Astrocyte of the hippocampus (primary cell): ENCODE data around the gene ASF1A.
"Not testable (repeated sequence)": the region's sequence is repeated elsewhere in the genome, so short reads cannot be mapped to it uniquely, and the experiment has no call there.

Experiments
- DNase-seq: peaks from one replicate; pipeline ENCODE4 v3.0.0; 2011; ENCODE audit warnings: low read depth, low spot score

ASF1A gene

DNA sequence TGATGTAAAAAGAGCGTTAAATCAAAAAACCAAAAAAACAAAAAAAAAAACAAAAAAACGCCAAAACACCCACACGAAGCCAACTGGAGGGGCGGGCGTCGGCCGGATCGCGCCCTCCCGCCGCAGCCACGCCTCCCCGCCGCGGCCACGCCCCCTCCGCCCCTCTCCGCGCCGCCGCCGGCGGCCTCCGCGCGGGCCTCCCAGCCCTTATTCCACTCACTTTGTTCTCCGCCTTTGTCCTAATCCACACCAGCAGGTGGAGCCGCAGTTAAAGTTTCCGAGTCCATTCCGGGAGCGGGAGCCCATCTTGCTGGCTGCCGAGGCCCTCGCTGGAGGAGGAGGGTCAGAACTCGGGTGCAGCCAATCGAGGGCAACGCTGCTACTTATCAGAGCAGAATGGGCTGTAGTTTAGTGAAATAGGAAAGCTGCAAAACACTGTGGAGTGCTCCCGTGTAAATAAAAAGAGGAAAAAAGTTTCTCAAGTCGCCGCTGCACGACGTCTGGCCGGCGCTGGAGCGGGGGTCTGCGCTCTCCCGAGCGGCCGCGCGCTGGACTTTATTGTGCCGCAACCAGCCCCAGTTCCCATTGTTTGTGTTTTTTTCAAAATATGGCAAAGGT, at the start of gene ASF1A:
ASF1A (plus strand) TSS at position 346 of the 618 bp plus-strand sequence; CDS start at position 608, 262 bp downstream.
- DNase-seq = peak; percentile 99

DNA sequence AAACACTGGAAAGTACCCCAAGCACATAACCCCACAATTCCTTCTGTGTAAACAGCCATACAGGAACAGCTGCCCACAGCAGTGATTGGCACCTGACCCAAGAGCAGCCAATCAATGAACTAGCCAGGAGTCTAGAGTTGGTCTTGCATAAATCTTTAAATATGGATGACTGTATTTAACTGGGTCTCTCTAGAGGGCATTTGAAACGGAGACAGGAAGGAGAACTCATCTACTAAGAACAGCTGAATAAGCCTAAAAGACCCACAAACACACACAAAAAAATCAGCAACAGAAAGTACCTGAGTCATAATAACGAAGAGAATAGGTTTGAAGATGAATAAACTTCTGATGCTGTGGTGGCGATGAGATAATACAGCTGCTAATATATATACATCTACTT, 49.0 kb upstream of the ASF1A start:
- no peak for DNase-seq

DNA sequence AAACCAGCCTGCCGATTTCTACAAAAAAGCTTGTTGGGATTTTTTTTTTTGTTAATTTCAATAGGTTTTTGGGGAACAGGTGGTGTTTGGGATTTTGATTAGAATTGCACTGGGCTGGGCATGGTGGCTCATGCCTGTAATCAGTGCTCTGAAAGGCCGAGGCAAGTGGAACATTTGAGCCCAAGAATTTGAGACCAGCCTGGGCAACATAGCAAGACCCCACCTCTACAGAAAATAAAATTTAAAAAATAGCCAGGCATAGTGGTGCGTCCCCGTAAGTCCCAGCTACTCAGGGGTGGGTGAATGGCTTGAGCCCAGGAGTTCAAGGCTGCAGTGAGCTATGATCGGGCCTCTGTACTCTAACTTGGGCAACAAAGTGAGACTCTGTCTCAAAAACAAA, 40.5 kb upstream of the ASF1A start:
- DNase-seq = no peak

DNA sequence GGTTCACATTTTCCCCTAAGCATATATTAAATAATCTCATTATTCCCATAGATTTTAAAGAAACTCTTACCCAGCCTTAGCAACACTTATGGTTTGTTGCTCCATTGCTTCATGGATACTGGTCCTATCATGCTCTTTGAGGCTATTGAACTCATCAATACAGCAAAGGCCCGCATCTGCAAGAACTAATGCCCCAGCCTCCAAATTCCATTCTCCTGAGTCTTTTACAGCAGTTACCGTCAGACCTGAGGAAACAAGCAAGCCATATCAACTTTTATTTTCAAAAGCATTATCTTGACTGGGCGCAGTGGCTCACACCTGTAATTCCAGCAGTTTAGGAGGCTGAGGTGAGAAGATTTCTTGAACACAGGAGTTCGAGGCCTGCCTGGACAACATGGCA, 37.7 kb upstream of the ASF1A start:
- DNase-seq = no peak

DNA sequence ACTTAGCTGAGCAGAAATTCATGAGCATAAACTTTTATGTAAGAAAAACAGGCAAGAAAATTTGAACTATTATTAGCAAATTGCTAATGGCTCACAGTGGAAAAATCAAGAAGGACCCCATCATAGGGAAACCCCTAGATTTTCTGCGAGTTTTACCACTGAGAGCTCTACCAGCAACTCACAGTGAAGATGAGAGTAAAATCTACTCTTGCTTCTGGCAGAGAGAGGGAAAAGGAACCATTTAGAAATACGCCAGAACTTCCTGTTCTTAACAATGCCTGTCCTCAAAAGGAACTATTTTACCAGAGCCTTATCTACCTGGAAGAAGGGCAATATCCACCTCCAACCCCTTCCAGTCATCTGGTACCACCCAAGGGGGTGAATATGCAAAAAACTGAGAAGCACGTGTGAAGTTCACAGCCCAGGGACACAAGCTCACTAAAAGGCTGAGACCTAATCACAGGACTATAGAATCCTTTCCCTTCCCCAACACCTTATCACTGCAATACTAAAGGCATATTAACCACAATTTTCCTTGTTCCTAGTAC, 34.4 kb upstream of the ASF1A start:
- DNase-seq = no peak

GRCh38 chr6:118860363-118860762, 33.6 kb upstream of the ASF1A start:
- no peak for DNase-seq

DNA sequence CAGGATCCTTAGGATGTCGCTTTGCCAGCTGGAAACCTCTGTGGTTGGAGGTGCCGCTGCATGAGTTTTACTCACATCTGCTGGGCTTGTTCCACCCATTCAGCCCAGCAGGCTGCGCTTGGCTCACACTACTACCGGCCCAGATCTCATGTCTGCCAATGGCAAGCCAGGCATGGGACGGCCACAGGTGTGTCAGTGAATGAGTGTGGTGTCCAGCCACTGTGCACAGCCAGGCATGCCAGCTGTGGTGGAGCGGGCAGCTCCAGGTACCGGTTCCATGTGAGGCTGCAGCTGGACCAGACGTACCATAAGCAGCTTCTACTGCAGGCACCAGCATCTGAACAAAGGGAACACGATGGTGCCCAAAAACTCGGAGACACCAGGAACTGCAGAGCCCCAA, 33.1 kb upstream of the ASF1A start:
- no peak for DNase-seq

- DNase-seq = no peak
Measured at GRCh38 chr6:118862443-118862842, 31.5 kb upstream of the ASF1A start.

- no peak for DNase-seq
Measured at GRCh38 chr6:118864341-118865099, 29.4 kb upstream of the ASF1A start.

DNA sequence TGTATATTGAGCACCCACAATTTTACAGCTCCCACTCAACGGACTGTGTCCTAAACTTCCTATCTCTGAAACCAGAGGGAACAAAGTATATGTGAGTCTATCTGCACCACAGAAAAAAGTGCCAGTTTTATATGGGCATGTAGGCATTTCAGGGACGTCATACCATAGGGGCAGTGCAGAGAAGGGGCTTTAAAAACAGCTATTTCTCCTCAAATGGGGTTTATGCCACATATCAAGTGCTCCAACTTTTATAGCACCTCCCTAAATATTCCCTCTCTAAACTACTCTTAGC, 28.9 kb upstream of the ASF1A start:
- DNase-seq = no peak

GRCh38 chr6:118867181-118867580, 26.8 kb upstream of the ASF1A start:
- DNase-seq = no peak

GRCh38 chr6:118868901-118869300, 25.1 kb upstream of the ASF1A start:
- not testable (repeated sequence) for DNase-seq

DNA sequence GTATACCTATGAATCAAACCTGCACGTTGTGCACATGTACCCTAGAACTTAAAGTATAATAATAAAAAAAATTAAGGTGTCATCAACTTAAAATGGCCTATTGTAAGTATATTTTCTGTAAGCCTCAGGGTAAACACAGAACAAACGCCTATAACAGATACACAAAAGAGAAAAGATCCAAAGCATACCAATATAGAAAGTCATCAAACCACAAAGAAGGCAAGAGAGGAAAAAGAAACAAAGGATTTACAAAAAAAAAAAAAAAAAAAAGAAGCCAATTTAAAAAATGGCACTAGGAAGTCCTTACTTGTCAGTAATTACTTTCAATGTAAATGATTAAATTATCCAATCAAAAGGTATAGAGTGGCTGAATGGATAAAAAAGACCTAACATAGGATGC, 24.6 kb upstream of the ASF1A start:
- peak; percentile 48 for DNase-seq

- DNase-seq = peak; percentile 13
Measured at GRCh38 chr6:118869894-118870589, 23.9 kb upstream of the ASF1A start.

- no peak for DNase-seq
Measured at GRCh38 chr6:118871331-118871730, 22.6 kb upstream of the ASF1A start.

GRCh38 chr6:118872318-118872717, 21.6 kb upstream of the ASF1A start:
- DNase-seq = no peak

GRCh38 chr6:118872726-118873125, 21.2 kb upstream of the ASF1A start:
- no peak for DNase-seq

DNA sequence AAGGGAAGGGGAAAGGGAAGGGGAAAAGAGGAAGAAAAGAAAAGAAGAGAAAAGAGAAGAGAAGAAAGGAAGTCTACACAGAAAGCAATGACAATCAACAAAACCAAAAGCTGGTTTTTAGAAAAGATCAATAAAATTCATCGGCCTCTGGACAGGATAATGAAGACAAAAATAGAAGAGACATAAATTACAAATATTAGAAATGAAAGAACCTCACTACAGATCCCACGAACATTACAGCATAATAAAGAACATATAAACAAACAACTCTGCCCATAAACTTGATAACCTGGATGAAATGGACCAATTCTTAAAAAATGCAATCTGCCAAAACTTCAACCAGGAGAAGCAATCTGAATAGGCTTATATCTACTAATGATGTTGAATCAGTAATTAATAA, 20.7 kb upstream of the ASF1A start:
- no peak for DNase-seq

- no peak for DNase-seq
Measured at GRCh38 chr6:118875672-118876071, 18.3 kb upstream of the ASF1A start.

GRCh38 chr6:118876198-118876597, 17.8 kb upstream of the ASF1A start:
- DNase-seq = peak; percentile 14

- DNase-seq = peak; percentile 78
Measured at GRCh38 chr6:118876814-118877213, 17.1 kb upstream of the ASF1A start.

GRCh38 chr6:118877806-118878205, 16.1 kb upstream of the ASF1A start:
- no peak for DNase-seq
